OCI-LY3 (cell line): ENCODE measurements around the gene JAZF1.

ENCODE experiments used
- CTCF ChIP-seq: fragments of 200-600, 300-600 bp; sonication (generic); IDR thresholded peaks from 2 replicates; pipeline ENCODE4 v1.5.1; 2014; ENCODE audit warnings: antibody characterized with exemption, low read length, low read depth
- EZH2phosphoT487 ChIP-seq: fragments of 200-600 bp; shearing (Covaris generic); IDR thresholded peaks from 2 replicates; pipeline ENCODE4 v1.6.1; 2018; ENCODE audit warnings: antibody characterized with exemption, mixed run types, low read depth

- TF ChIP-seq CTCF = no peak
- TF ChIP-seq EZH2phosphoT487 = no peak
Observed at GRCh38 chr7:28075674-28076358, 104.8 kb downstream of the JAZF1 start.
